Astrocyte of the cerebellum (primary cell): ENCODE measurements around the gene LIPK.

ENCODE experiments used
- DNase-seq: peaks from one replicate; pipeline ENCODE4 v3.0.0-alpha.2; 2011; ENCODE audit warnings: low read depth
- H3K4me3 ChIP-seq: 2 replicates; pipeline ENCODE4 v1.5.1; 2011; ENCODE audit warnings: mild to moderate bottlenecking, low read depth, low read length, moderate library complexity
- CTCF ChIP-seq: IDR thresholded peaks from 2 replicates; pipeline ENCODE4 v1.5.1; 2012; ENCODE audit warnings: low read length, low read depth, moderate library complexity, mild to moderate bottlenecking; ENCODE audit errors: missing control alignments
- in situ Hi-C: cut with HindIII; loops from 2 replicates; pipeline ENCODE4 v1.10.0; 2017; ENCODE audit warnings: low sequenced_read_pairs

Gene LIPK

DNA sequence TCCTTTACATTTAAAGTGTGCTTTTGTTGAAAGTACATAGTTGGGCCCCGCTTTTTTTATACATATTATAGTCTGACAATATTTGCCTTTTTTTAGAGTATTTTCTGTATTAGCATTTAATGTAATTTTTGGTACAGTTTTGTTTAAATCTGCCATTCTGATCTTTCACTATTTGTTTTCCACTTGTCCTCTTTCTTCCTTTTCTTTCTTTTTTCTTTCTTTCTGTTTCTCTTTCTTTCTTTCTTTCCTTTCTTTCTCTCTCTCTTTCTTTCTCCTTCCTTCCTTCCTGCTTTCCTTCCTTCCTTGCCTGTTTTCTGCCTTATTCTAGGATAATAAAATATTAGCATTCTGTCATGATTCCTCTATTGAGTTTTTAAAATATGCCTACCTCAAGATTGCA is 9.5 kb downstream of the LIPK start:
- no peak for DNase-seq
- in situ Hi-C loops: no loop called here
- no peak for TF ChIP-seq CTCF
- no peak overlapping the region for H3K4me3 ChIP-seq

DNA sequence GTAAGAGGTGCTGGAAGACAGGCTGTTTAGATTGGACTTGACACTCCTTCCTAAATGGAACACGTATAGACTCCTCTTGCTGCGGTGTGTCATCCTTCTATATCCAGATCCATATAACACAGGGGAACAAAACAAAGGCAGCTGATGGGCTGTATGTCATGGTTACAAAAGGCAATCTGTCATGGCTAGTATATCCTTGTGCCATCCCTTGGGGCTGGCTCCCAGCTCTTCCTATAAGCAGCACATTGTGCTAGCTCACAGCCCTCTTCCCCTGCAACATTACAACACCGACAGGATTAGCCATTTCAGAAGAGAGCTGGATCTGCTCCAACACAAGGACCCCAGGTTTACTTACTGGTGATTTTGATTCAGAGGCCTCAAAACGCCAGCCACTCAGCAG is 15.3 kb downstream of the LIPK start:
- H3K4me3 ChIP-seq: no peak overlapping the region
- in situ Hi-C loops: no loop called here
- no peak for DNase-seq
- no peak for TF ChIP-seq CTCF

DNA sequence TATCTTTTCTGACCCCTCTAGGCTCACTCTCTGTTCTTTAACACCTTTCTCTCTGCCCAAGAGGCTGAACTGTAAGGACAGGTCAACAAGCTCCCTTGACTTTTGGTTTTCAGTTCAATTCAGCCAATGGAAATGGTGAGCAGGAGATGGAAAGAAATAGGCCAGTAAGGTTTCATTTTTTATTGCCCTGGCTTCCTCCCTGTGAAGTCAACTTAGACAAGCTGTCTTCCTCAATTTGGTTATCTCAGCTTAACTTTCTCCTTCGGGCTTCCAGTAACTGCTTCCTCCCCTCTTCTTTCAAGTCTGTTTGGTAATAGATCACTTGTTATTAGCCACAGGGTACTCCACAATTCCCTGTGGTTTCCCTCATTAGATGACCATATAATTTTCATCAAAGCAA is 19.7 kb downstream of the LIPK start:
- DNase-seq: no peak
- no peak overlapping the region for H3K4me3 ChIP-seq
- no peak for TF ChIP-seq CTCF
- in situ Hi-C loops: no loop called here

DNA sequence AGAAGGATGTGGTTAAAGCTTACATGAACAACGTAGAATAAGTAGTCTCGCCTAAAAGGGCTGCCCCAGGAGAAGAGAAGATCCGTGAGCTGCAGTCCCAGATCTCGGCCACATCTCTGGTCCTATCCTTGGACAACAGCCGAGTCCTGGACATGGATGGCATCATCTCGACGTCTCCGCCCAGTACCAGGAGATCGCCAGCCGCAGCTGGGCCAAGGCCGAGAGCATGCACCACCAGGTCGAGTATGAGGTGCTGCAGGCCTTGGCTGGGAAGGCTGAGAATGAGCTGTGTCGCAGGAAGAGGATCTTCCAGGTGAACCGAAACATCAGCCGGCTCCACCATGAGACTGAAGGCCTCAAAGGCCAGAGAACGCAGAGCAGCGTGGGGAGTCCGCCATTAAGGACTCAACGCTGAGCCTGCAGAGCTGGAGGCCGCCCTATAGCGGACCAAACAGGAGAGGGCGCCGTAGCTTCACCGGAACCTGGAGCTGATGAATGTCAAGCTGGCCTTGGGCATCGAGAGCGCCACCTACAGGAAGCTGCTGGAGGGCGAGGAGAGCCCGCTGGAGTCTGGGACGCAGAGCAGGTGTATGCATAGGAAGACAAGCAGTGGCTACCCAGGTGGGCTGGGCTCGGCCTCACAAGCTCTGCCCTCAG is 22.2 kb downstream of the LIPK start:
- in situ Hi-C loops: no loop called here
- no peak for DNase-seq
- no peak overlapping the region for H3K4me3 ChIP-seq
- TF ChIP-seq CTCF: peak; percentile 3

DNA sequence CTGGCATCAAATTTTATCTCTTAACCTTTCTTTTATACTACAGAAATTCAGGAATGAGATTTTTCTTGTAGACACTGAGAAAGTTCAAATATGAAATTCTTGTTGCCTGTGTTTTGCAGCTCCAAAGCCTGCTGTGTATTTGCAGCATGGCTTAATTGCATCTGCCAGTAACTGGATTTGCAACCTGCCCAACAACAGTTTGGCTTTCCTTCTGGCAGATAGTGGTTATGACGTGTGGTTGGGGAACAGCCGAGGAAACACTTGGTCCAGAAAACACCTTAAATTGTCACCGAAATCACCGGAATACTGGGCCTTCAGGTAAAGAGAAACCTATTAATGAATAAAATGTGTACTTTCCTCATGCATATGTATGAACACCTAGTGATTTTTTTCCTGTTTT is 24.8 kb downstream of the LIPK start:
- no peak for DNase-seq
- in situ Hi-C loops: no loop called here
- H3K4me3 ChIP-seq: no peak overlapping the region
- no peak for TF ChIP-seq CTCF

- in situ Hi-C loops: no loop called here
Observed at GRCh38 chr10:88731296-88731695, 25.2 kb downstream of the LIPK start.

More at GRCh38 chr10:88731296-88731695, 25.2 kb downstream of the LIPK start:
- TF ChIP-seq CTCF: no peak
- H3K4me3 ChIP-seq: no peak overlapping the region
- no peak for DNase-seq
